Islet of Langerhans (tissue), 1 donor: ENCODE results near the gene GATAD2A.
A peak's percentile ranks its signal among the peaks of the same experiment; 100 is the strongest.

Experiments
- FAIRE-seq: peaks from one replicate; lab custom pipeline; 2011; peaks lifted over from hg19 to GRCh38; lab: Jason Lieb, UNC

Gene GATAD2A

GRCh38 chr19:19490214-19490968 lies 84.9 kb downstream of the GATAD2A start:
- peak; percentile 97 for FAIRE-seq

DNA sequence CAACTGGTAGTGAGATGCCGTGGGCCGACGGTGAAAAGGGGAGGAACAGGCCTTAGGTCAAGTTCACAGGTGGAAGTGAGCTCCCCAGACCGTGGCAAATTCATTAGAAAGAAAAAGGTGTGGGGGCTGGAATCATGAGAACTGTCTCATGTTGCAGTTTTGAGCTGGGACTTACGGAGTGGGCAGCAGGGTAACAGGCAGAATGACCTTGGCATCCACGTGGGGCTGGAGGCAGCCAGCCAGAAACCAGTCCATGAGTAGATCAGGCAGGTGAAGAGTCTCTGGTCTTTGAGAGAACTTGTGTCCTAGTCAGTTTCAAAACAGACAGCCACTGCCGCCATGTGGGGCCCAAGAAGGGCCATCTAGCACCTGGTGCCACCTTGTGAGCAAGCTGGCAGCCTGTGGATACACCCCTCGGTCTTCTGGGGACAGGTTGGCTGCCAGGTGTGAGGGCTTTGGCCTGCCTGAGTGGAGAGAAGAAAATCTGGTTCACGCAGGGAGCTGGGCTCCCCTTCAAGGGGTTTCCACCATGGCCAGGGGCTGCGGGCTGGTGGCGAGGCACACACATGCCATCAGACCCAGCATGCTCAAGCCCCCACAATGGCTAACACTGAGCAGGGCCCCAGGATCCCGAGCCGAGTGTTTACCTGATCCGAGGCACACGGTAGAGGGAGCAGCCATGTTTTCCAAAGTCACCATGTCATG lies 86.0 kb downstream of the GATAD2A start:
- FAIRE-seq = no peak

GRCh38 chr19:19492026-19492610 lies 86.6 kb downstream of the GATAD2A start:
- FAIRE-seq = no peak

DNA sequence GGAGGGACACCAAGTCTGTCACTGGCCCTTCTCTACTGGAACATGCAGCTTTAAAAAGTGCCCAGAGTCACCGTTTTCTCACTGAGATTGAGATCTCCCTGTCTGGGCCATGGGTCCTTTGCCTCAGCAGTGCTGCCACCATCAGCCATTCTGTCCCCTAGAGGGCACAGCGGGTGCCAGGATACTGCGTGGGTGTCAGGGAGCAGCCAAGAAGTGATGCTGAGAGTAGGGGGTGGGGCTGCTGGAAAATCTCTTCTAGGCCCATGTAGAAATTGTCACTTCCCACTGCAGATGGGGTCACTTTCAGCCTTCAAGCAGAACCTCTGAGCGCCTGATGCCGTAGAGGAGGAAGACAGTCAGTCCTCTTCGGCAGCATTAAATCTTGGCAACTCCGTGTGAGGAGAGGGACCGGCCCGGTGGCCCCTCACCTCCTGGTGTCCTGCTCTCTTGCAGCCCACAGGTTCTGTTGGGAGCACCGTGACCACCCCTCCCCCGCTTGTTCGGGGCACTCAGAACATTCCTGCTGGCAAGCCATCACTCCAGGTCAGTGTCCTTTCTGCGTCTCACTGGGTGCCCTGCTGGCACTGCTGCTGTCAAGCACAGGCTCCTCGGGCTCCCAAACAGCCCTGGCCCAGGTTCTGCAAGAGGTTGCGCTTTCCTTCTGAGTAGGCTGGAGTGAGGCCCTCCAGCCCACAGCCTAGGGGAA lies 88.5 kb downstream of the GATAD2A start:
- FAIRE-seq = no peak

DNA sequence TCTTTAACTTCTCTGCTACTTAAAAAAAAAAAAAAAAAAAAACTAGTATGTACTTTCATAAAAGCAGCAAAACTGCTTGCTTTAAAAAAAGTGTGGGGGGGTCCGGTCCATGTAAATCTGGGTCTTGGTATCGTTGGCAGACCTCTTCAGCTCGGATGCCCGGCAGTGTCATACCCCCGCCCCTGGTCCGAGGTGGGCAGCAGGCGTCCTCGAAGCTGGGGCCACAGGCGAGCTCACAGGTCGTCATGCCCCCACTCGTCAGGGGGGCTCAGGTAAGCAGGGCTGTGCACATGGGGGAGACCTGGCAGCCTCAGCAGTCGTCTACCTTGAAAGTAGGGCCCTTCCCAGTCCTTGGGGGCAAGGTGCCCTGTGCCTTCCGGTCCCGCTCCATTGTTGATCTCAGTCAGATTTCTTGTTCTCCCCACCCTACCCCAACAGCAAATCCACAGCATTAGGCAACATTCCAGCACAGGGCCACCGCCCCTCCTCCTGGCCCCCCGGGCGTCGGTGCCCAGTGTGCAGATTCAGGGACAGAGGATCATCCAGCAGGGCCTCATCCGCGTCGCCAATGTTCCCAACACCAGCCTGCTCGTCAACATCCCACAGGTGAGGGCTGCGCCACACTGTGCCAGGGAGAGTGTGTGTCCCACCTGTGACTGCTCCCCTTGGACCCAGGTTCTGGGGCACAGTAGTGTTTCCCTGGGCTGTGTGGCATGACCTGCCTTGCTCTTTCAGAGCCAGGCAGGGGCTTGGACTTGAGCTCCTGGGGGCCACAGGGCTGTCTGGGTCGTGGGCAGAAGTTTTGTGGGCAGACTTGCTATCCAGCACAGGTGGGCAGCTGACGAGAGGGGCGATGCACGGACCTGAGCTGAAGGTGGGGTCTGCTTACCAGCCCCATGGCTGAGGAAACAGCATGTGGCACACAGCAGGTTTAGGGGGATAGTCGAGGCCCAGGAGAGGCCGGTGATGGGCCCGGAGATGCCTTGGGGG lies 90.4 kb downstream of the GATAD2A start:
- FAIRE-seq = no peak

DNA sequence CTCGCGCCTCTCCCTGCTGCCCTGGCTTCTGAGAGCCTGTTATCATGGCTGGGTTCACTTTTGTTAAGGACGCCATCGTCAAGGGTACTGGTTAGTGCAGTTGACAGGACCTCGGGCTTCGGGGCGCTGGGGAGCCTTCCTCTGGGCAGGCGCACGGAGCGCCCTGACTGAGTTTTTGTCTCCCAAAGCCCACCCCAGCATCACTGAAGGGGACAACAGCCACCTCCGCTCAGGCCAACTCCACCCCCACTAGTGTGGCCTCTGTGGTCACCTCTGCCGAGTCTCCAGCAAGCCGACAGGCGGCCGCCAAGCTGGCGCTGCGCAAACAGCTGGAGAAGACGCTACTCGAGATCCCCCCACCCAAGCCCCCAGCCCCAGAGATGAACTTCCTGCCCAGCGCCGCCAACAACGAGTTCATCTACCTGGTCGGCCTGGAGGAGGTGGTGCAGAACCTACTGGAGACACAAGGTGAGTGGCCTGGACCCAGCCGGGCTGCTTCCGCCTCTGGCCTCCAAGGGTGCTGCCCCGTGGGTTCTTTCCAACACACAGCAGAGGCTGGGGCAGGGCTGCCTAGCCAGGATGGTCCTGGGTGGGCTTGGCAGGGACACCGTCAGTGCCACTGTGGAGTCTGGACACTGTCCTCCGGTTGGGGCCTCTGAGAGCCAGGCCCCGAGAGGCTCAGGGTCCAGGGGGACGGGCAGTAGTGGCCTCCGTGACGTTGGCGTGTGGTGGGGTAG lies 92.9 kb downstream of the GATAD2A start:
- no peak for FAIRE-seq

- no peak for FAIRE-seq
These were observed 94.0 kb downstream of the GATAD2A start for GRCh38 chr19:19499272-19499995.

DNA sequence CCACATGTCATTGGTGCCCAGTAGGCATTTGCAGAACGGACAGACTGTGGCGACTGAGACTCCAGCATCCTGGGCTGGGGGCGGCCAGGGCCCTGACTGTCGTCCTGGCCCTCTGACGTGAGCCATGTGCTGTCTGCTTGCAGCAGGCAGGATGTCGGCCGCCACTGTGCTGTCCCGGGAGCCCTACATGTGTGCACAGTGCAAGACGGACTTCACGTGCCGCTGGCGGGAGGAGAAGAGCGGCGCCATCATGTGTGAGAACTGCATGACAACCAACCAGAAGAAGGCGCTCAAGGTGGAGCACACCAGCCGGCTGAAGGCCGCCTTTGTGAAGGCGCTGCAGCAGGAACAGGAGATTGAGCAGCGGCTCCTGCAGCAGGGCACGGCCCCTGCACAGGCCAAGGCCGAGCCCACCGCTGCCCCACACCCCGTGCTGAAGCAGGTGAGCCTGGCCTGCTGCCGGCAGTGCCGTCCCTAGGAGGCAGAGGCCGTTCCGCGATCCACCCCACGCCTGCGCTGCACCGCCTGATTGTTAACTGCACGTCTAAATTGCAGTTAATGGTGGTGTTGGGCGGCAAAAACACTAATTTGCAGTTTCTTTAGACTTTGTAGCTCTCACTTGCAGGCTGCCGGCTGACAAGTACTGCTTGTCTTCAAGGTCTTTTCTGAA lies 95.6 kb downstream of the GATAD2A start:
- FAIRE-seq = no peak

GRCh38 chr19:19501798-19502197 lies 96.3 kb downstream of the GATAD2A start:
- FAIRE-seq = no peak

DNA sequence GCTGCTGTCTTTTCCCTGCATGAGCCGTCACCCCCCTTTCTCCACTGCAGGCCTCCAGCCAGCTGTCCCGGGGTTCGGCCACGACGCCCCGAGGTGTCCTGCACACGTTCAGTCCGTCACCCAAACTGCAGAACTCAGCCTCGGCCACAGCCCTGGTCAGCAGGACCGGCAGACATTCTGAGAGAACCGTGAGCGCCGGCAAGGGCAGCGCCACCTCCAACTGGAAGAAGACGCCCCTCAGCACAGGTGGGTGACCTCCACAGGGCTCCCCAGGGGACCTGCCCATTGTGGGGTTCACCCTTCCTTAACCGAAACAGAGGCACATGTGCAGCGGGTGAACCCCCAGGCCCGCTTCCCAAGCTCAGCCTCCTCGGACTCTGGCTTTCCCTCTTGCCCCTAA lies 96.8 kb downstream of the GATAD2A start:
- no peak for FAIRE-seq

GRCh38 chr19:19502808-19503602 lies 97.5 kb downstream of the GATAD2A start:
- FAIRE-seq = no peak

DNA sequence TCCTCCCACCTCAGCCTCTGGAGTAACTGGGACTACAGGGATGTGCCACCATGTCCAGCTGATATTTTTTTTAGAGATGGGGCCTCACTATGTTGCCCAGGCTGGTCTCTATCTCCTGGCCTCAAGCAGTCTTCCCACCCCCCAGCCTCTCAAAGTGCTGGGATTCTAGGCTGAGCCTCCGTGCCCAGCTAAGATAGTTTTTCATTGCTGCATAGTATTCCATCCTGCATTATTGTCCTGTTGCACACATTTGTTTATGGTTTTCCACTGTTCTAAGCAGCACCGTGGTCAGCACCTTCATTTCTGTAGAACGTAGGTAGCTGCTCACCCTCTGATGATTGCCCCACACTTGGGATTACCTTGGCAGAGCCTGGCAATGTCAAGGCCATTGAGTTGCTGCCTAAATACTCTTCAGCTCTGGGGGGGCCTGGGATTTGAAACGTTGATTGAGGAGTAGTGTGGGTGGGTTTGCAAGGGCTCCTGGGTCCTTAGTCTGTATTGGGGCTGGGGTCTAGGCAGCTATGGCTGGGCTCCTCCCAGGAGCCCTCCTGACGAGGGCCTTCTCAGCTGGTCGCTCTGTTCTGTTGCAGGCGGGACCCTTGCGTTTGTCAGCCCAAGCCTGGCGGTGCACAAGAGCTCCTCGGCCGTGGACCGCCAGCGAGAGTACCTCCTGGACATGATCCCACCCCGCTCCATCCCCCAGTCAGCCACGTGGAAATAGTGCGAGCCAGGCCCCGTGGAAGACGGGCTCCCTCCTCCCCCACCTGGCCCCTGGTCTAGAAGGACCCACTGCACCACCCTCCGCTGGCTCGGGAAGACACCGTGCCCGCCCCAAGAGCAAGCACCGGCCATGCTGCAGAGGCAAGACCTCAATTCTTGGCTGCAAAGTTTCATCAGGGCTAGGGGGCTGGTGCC lies 99.5 kb downstream of the GATAD2A start:
- FAIRE-seq = no peak

DNA sequence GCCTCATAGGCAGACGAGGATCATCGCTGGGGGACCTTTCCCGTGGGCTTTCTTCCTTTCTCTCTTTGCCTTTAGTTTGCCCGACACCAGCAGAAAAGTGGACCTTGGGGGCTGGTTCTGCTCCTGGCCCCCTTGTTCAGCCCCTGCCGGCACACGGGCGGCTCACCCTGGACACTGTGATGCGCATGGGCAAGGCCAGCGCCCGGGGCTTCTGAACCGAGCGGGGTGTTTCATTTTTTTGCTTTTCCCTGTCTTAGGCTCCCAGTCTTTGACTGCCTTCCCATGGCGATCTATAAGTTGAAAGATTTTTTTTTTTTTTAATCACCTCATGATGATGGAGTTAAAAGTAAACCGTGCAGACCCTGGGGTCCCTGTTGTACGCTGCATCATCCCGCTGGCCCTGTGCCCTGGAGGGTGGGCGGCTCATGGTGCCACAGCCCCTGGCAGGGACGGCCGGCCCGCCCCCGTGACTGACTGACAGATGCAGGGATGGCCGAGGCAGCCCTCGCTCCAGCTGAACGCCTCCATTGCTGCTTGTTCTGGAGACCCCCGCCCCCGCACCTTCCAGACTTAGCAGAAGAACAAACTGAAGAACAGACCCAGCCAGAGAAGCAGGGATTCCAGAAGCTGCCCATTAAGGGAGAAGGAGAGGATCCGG lies 100.3 kb downstream of the GATAD2A start:
- no peak for FAIRE-seq

GRCh38 chr19:19506592-19506991 lies 101.1 kb downstream of the GATAD2A start:
- no peak for FAIRE-seq

GRCh38 chr19:19507354-19507753 lies 101.9 kb downstream of the GATAD2A start:
- FAIRE-seq = no peak

DNA sequence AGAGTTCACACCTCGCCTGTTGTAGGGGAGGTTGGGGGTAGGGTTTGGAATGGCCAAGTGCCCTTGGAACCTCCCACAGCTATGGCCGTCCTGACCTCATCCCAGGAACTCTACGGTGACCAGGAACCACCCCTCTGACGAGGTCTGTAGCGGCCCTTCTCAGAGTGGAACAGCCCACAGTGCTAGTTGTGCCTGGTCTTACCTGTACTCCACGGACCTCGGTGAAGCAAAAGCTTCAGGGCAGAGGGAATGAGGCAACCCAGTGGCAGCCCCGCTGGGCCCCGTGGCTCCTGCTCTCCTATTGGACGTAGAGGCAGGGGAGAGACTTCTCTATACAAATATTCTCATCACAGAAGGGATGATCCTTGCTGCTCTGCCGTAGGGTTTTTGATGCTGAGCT lies 102.7 kb downstream of the GATAD2A start:
- FAIRE-seq = no peak

DNA sequence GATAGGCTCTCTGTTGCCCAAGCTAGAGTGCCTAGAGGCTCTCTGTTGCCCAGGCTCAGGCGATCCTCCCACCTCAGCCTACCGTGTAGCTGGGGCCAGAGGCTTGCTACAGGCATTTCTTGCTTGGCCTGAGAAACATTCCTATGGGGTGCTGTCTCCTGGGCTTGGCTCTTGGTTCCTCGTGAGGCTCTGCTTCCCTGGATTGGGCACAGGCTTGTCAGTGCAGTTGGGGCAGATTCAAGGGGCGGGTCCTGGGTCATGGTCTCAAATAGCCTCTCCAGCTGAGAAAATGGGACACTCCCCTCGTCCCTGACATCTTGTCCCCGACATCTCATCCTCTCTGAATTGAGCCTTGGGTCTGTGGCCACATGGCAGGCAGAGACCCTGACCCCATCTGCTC lies 105.0 kb downstream of the GATAD2A start:
- no peak for FAIRE-seq
